ENCODE data around the gene OR1D2.
"Not testable (repeated sequence)": the region's sequence is repeated elsewhere in the genome, so short reads cannot be mapped to it uniquely, and the experiment has no call there.

OR1D2 gene, protein sequence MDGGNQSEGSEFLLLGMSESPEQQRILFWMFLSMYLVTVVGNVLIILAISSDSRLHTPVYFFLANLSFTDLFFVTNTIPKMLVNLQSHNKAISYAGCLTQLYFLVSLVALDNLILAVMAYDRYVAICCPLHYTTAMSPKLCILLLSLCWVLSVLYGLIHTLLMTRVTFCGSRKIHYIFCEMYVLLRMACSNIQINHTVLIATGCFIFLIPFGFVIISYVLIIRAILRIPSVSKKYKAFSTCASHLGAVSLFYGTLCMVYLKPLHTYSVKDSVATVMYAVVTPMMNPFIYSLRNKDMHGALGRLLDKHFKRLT

DNA sequence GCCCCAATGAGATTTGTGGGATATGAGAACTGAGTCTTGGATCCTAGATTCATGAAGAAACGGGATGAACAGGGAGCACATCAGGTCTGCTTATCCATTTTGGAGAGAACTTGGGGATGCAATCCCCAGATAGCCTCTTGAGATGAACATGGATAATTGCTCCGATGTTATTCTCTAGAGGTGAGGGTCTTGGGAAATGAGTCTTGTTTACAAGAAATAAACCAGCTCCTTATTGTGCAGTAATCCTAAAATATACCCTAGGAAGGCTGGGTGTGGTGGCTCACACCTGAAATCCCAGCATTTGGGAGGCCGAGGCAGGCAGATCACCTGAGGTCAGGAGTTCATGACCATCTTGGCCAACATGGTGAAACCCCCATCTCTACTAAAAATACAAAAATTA is at the start of gene OR1D2:
Gene OR1D2, minus strand, starts transcription at position 101 of the 400 bp plus-strand sequence. CDS start 11,426 bp downstream, outside the sequence.
- DNase-seq (ENCODE audit: low read depth), result no peak
- no peak within 1 kb of the TSS for H3K4me3 ChIP-seq (ENCODE audit: low read depth, low read length)

DNA sequence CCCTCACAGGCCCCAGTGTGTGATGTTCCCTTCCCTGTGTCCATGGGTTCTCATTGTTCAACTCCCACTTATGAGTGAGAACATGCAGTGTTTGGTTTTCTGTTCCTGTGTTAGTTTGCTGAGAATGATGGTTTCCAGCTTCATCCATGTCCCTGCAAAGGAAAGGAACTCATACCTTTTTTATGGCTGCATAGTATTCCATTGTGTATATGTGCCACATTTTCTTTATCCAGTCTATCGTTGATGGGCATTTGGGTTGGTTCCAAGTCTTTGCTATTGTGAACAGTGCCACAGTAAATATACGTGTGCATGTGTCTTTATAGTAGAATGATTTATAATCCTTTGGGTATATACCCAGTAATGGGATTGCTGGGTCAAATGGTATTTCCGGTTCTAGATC is 33.3 kb upstream of the OR1D2 start:
- not testable (repeated sequence) for DNase-seq (ENCODE audit: low read depth); H3K4me3 ChIP-seq (ENCODE audit: low read depth, low read length)

DNA sequence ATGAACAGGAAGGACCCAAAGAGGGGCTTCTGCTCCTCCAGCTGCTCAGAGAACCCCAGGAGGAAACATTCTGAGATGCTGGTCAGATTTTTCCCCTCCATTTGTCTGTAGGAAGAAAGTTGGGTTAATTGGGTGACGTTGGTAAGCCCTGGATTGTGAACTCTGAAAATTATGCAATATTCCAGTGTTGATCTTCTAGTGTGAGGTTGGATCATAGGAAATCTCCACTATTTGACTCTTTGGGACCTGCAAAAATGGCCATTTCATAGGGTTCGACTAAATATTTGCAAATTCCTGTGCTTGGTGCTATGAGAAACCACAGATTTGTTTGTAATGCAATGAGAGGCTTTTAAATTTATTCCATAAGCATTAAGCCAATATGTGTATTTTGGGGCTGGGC is 23.2 kb upstream of the OR1D2 start, which contains the start of gene OR1G1:
Gene OR1G1, minus strand, starts transcription at position 101 of the 400 bp plus-strand sequence. Its CDS starts 0 bp downstream, at position 101.
- no peak for DNase-seq (ENCODE audit: low read depth)
- H3K4me3 ChIP-seq (ENCODE audit: low read depth, low read length), result no peak within 1 kb of the TSS

DNA sequence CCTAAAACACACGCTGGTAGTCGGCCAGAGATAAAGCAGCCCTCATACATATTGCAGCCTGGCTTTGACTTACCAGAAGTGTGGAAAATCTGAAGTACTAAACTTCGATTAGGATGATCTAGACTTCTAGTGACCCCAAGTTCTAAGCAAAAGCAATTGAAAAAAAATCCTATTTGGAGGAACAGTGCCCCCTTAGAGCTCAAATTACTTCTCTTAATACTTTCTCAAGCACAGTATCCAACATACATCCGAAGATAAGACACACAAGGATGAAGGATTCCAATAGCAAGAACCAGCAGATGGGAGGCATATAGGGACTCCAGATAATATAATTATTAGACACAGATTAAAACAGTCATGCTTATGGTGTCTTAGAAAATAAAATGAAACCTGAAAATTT is 30.4 kb downstream of the OR1D2 start:
- DNase-seq (ENCODE audit: low read depth); H3K4me3 ChIP-seq (ENCODE audit: low read depth, low read length): not testable (repeated sequence)

DNA sequence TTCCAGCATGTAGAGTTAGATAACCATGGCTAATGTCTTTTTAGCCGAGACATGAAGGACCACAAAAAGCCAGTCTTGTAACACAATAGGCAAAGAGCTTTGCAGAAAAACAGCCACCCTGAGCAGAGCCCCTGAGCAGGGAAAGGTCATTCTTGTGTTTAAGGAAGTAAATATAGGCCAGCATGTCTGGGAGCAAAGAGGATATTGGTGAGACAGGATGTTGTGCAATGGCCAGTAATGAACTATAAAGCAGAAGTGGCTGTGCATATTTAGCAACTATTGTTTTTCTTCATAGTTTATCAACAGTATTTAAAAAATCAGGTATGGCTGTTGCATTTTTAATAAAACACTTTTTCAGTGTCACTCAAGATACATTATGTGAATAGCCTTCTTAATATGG is 39.0 kb downstream of the OR1D2 start:
- not testable (repeated sequence) for DNase-seq (ENCODE audit: low read depth); H3K4me3 ChIP-seq (ENCODE audit: low read depth, low read length)

DNA sequence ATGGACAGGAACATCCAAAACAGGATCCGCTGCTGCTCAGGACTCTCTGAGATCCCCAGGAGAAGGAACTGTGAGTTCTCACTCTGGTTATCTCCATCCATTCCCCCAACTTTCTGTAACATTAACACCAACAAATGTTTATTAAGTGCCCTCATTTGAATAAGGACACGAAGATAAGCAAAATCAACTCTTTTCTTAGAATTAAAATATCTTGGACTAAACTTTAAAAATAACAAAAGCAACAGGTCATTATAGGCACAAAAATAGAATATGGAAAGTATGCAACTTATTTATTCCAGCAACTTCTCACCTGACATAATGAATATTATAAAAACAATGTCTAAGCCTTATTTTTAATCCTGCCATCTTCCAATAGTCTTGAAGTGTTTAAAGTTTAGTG is 40.7 kb downstream of the OR1D2 start, which contains the start of gene OR1D5:
Gene OR1D5, minus strand, starts transcription at position 101 of the 400 bp plus-strand sequence. Its CDS starts 0 bp downstream, at position 101.
- H3K4me3 ChIP-seq (ENCODE audit: low read depth, low read length); DNase-seq (ENCODE audit: low read depth): not testable (repeated sequence)

DNA sequence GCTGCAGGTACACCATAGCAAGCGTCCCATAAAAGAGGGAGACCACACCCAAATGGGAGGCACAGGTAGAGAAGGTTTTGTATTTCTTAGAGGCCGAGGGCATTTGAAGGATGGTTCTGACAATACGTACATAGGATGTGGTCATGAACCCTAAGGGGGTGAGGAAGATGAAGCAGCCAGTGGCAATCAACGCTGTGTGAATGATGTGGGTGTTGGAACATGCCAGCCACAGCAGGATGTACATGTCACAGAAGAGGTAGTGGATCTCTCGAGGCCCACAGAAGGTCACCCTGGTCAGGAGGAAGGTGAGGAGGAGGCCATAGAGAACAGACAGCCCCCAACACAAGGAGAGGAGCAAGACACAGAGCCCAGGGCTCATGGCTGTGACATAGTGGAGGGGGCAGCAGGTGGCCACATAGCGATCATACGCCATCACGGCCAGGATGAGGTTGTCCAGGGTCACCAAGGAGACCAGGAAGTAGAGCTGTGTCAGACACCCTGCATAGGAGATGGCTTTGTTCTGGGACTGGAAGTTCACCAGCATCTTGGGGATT is 41.3 kb downstream of the OR1D2 start:
- not testable (repeated sequence) for H3K4me3 ChIP-seq (ENCODE audit: low read depth, low read length); DNase-seq (ENCODE audit: low read depth)

DNA sequence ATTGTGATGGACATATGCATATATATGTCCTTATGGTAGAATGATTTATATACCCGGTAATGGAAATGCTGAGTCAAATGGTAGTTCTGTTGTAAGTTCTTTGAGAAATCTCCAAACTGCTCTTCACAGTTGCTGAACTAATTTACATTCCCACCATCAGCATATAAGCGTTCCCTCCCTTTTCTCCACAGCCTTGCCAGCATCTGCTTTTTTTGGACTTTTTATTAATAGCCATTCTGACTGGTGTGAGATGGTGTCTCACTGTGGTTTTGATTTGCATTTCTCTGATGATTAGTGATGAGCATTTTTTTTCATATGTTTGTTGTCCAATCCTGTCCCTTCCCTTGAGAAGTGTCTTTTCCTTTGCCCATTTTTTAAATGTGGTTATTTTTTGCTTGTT is 49.4 kb downstream of the OR1D2 start:
- DNase-seq (ENCODE audit: low read depth); H3K4me3 ChIP-seq (ENCODE audit: low read depth, low read length): not testable (repeated sequence)

DNA sequence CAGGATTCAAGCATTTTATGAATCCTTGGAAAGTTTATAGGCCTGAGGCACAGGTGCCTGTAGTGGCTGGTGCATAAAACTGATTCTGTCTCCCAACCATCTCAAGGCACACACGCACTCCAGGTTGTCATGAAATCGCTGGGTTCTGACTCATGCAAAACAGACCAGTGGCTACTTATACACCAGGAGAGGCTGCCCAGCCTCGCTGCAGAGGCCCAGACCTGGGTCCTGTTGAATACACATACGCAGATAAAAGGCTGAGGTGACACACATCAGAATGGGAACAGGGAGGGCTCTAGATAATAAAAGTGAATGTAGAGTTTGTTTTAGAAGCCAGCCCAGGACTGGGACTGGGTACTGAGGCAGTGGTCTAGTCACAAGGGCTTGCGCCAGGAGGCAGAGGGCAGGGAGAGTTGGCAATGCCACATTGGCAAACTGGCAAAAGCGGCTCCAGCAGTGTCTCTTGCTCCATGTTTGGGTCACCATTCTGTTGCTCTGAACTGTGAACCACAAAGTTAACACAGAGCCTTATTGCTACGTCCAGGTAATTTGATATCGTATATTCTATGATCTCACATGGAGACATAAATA is 54.4 kb downstream of the OR1D2 start:
- peak overlapping the region; percentile 76 for H3K4me3 ChIP-seq (ENCODE audit: low read depth, low read length)

DNA sequence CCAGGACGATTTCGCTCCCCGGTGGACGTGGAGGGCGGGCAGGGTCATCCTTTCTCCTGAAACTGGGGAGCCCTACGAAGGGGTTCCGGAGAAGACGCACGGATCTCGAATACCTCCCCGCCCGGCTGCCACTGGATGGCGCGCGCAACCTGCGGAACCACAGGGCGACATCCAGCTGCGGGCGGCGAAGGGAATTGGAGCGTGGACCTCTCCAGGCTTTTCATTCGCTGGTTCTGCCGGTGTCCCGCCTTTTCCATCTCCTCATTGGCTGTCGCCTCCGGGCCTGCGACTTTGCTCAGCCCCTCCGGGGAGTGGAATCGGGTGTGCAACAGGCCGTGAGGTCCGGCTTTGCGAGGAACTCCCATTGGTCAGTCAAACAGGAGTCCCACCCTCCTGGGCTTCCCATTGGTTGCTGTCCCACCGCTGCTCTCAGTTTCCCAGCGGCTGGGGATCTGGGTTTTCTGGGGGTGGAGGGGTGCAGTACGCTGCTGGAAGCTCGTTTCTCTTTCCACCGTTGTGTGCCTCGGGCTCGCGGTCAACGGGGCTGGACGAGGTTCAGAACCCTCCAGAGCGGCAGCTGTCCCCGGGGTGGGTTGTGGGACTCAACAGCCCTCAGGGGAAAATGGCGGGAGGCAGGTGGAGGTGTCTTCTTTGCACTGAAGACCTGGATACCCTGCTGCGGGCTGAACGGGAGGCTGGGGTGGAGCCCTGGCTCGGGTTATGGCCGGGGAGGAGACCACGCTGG is 55.3 kb downstream of the OR1D2 start:
- peak overlapping the region; percentile 76 for H3K4me3 ChIP-seq (ENCODE audit: low read depth, low read length)
- peak; percentile 93 for DNase-seq (ENCODE audit: low read depth)

More for the DNA sequence above, 54.4 kb downstream of the OR1D2 start:
- DNase-seq (ENCODE audit: low read depth), result no peak

DNA sequence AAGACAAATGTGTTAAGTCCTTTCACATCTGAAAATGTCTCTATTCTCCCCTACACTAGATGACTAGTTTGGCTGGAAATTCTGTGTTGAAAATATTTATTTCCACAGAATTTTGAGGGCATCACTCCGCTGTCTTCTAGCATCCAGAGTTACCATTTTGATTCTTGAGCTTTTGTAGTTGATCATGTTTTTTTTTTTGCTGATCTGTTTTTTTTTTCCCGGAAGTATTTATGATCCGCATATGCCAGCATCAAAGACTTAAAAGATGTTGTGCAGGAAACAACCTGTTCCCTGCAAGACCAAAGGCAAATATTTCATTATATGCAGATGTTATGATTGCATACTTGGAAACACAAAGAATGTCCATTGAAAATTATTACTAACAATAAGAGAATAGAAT is 57.5 kb downstream of the OR1D2 start:
- DNase-seq (ENCODE audit: low read depth), result no peak
- H3K4me3 ChIP-seq (ENCODE audit: low read depth, low read length), result no peak overlapping the region

DNA sequence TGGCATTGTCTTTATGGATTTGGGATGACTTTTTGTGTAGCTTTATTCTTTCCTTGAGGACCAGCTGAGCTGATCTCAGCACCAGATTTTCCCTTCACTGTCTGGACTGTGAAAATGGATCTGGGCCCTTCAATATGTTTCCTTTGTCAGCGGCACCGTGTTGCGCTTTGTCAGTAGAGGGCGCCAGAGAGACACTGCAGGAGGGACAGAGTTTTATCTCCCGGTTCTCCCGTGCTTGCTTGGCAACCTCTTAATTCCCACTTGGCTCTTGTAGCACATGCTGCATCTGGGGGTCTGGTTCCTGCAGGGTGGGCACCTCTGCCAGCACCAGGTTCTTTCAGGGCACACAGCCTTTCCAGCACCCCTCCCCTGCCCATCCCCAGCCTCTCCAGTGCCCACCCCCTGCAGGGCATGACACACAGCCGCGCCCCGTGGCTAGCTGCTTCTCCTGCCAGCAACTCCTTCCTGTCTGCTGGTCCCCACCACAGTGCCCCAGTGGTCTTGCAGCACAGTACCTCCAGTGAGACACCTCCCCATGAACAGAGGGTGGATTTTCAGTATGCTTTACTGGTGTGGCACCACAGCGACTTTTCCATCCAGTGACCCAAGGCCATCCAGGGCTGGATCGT is 60.4 kb downstream of the OR1D2 start:
- DNase-seq (ENCODE audit: low read depth), result no peak
- H3K4me3 ChIP-seq (ENCODE audit: low read depth, low read length), result no peak overlapping the region

DNA sequence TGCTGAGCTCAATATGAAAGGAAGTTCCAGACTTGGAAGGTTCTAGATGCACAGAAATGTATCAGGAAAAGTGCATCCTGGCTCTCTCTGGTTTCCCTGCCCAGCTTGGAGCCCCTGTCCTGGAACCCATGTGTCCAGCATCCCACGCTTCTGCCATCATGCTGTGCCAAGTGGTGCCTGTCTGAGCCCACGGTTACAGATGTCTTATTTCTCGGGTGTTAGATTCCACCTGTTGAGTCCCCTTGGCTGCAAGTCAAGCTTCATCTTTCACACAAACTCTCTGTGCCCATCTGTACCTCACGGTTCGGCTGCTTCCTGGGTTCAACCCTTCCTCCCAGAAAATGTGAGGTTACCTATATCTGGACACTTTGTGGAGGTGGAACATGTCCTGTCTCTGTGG is 63.3 kb downstream of the OR1D2 start:
- DNase-seq (ENCODE audit: low read depth), result no peak
- H3K4me3 ChIP-seq (ENCODE audit: low read depth, low read length), result no peak overlapping the region

DNA sequence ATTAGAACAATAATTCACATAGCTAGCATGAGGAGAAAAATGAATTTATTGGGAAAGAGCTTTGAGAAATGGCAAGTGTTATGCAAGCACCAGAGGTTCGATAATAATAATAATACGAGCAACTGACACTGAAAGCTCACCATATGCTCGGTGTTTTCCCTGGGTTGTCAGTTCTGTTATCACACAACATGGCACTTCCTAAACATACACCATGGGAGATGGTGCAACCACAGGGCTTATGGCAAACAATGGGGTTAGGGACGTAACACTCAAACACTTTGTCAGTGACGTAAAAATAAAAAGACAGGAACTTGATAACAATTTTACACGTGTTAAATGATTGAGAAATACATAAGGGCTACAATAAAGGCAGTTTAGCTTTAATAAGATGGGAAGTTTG is 64.5 kb downstream of the OR1D2 start:
- no peak for DNase-seq (ENCODE audit: low read depth)
- no peak overlapping the region for H3K4me3 ChIP-seq (ENCODE audit: low read depth, low read length)

DNA sequence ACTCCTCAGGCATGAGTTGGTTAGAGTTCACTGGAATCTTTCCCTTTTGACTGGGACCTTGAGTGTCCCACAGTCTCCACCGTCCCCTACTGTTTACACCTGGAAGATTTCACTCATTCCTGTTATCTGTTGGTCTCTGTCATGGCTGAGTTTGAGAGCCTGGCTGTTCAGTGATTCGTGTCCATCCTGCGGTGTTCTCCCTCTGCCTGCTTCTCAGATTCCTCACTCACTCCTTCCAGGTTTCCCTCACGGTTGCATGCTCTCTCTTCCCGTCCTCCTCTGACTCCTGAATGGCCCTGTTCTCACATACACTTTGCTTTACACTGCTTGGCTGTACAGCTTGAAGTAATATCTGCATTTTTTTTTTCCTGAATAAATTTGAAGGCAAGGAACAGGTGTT is 65.3 kb downstream of the OR1D2 start:
- DNase-seq (ENCODE audit: low read depth), result no peak

More for the DNA sequence above, 65.3 kb downstream of the OR1D2 start:
- H3K4me3 ChIP-seq (ENCODE audit: low read depth, low read length), result no peak overlapping the region

Measured in skeletal muscle cell (primary cell).